ENCODE measurements around the gene ATG9B.

DNA sequence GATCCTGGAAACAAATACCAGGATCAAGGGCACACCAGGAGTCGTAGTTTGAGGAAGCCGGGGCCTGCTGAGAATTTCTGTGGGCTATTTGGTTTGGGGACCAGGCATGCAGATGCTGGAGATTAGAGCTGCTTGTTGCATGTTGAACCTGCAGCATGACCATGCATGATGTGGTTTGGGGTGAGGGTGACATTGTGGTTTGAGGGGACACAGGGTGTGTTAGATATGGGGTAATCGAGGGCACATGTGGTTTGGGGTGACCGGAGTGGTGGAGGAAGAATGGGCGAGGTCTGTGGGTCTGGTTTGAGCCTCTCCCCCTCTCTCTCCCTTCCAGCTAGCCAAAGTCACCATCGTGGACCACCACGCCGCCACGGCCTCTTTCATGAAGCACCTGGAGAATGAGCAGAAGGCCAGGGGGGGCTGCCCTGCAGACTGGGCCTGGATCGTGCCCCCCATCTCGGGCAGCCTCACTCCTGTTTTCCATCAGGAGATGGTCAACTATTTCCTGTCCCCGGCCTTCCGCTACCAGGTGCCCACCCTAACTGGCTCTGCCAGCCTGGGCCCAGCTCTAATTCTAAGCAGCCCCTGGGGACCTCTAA is 23.3 kb downstream of the ATG9B start:
- TF ChIP-seq, protein P1, sequence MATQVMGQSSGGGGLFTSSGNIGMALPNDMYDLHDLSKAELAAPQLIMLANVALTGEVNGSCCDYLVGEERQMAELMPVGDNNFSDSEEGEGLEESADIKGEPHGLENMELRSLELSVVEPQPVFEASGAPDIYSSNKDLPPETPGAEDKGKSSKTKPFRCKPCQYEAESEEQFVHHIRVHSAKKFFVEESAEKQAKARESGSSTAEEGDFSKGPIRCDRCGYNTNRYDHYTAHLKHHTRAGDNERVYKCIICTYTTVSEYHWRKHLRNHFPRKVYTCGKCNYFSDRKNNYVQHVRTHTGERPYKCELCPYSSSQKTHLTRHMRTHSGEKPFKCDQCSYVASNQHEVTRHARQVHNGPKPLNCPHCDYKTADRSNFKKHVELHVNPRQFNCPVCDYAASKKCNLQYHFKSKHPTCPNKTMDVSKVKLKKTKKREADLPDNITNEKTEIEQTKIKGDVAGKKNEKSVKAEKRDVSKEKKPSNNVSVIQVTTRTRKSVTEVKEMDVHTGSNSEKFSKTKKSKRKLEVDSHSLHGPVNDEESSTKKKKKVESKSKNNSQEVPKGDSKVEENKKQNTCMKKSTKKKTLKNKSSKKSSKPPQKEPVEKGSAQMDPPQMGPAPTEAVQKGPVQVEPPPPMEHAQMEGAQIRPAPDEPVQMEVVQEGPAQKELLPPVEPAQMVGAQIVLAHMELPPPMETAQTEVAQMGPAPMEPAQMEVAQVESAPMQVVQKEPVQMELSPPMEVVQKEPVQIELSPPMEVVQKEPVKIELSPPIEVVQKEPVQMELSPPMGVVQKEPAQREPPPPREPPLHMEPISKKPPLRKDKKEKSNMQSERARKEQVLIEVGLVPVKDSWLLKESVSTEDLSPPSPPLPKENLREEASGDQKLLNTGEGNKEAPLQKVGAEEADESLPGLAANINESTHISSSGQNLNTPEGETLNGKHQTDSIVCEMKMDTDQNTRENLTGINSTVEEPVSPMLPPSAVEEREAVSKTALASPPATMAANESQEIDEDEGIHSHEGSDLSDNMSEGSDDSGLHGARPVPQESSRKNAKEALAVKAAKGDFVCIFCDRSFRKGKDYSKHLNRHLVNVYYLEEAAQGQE (IDR thresholded peaks at IDR 0.05), result no peak
- TF ChIP-seq, protein P2, sequence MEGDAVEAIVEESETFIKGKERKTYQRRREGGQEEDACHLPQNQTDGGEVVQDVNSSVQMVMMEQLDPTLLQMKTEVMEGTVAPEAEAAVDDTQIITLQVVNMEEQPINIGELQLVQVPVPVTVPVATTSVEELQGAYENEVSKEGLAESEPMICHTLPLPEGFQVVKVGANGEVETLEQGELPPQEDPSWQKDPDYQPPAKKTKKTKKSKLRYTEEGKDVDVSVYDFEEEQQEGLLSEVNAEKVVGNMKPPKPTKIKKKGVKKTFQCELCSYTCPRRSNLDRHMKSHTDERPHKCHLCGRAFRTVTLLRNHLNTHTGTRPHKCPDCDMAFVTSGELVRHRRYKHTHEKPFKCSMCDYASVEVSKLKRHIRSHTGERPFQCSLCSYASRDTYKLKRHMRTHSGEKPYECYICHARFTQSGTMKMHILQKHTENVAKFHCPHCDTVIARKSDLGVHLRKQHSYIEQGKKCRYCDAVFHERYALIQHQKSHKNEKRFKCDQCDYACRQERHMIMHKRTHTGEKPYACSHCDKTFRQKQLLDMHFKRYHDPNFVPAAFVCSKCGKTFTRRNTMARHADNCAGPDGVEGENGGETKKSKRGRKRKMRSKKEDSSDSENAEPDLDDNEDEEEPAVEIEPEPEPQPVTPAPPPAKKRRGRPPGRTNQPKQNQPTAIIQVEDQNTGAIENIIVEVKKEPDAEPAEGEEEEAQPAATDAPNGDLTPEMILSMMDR (IDR thresholded peaks at IDR 0.05), result no peak

Measured in A549 (cell line).